GM19025 (cell line): Measurements from ENCODE around the gene OR8B8.
"Not testable (repeated sequence)": the region's sequence is repeated elsewhere in the genome, so short reads cannot be mapped to it uniquely, and the experiment has no call there.

ENCODE experiments used
- ATAC-seq: cut with Tn5 transposase; IDR thresholded peaks from one replicate; pipeline ENCODE4 v1.9.1; 2021; ENCODE audit warnings: mild to moderate bottlenecking, low read depth, moderate library complexity; ENCODE audit not compliant: unreplicated experiment

OR8B8 gene

GRCh38 chr11:124442442-124442841 is 3.1 kb downstream of the OR8B8 start:
- no peak for ATAC-seq

- ATAC-seq: no peak
These were observed 4.0 kb downstream of the OR8B8 start for GRCh38 chr11:124441519-124441918.

GRCh38 chr11:124441081-124441480 is 4.4 kb downstream of the OR8B8 start:
- no peak for ATAC-seq

GRCh38 chr11:124440608-124441007 is 4.9 kb downstream of the OR8B8 start:
- ATAC-seq: no peak

- no peak for ATAC-seq
These were observed 10.8 kb downstream of the OR8B8 start for GRCh38 chr11:124434699-124435098.

GRCh38 chr11:124429599-124429998 is 15.9 kb downstream of the OR8B8 start:
- no peak for ATAC-seq

GRCh38 chr11:124424384-124424921 is 21.0 kb downstream of the OR8B8 start, which contains the start of gene OR8B4:
TSS of gene OR8B4 (minus strand) at chr11:124424871. CDS start at chr11:124424871, 0 bp downstream.
- no peak for ATAC-seq

- no peak for ATAC-seq
These were observed 24.5 kb downstream of the OR8B8 start for GRCh38 chr11:124421043-124421442.

GRCh38 chr11:124415356-124415923 is 30.1 kb downstream of the OR8B8 start:
- ATAC-seq: no peak

GRCh38 chr11:124409906-124410305 is 35.6 kb downstream of the OR8B8 start:
- no peak for ATAC-seq

GRCh38 chr11:124405581-124405980 is 39.9 kb downstream of the OR8B8 start:
- ATAC-seq: no peak

GRCh38 chr11:124403186-124403585 is 42.3 kb downstream of the OR8B8 start:
- not testable (repeated sequence) for ATAC-seq

- no peak for ATAC-seq
These were observed 43.1 kb downstream of the OR8B8 start for GRCh38 chr11:124402326-124402922.

GRCh38 chr11:124398924-124399323 is 46.6 kb downstream of the OR8B8 start, which contains the start of gene OR8B3:
TSS of gene OR8B3 (minus strand) at chr11:124399024. CDS start at chr11:124397351, 1,673 bp downstream.
- no peak for ATAC-seq

- ATAC-seq: not testable (repeated sequence)
These were observed 48.6 kb downstream of the OR8B8 start for GRCh38 chr11:124396847-124397246.

GRCh38 chr11:124394408-124394807 is 51.1 kb downstream of the OR8B8 start:
- no peak for ATAC-seq
